HCT116 (cell line): ENCODE measurements around the gene TOLLIP. TPM values are rescaled to one million over a fixed set of nuclear protein-coding genes. Genes with fewer than 3 reads are reported as not detected.

Experiments used
- ATAC-seq: fragments of 200-7000 bp; cut with Tn5 transposase; 2 replicates; pipeline ENCODE4 v1.9.1; 2020; ENCODE audit warnings: mild to moderate bottlenecking, moderate library complexity
- BruUV-seq: library from RNA; stranded (reverse); fragments of 400-500 nt; replicated peaks from 2 replicates; lab custom pipeline; 2021; lab: Mats Ljungman, UMichigan
- CTCF ChIA-PET: fragments of 300-600 bp; sonication (Branson Sonifier 250); formaldehyde crosslinking; loops from one replicate; lab custom pipeline; 2021; ENCODE audit warnings: antibody characterized with exemption; lab: Charles Lee
- POLR2A ChIA-PET: fragments of 300-600, 350-600 bp; sonication (Branson Sonifier 250); formaldehyde crosslinking; loops from one replicate; lab custom pipeline; 2021; ENCODE audit warnings: antibody characterized with exemption; lab: Charles Lee
- RAD21 ChIA-PET, 2 experiments: fragments of 300-600 bp; sonication (Branson Sonifier 250); formaldehyde crosslinking; loops; one replicate each; lab custom pipeline; 2023; ENCODE audit warnings: low total read pairs in 2 of 2; ENCODE audit not compliant: uncharacterized antibody in 2 of 2, unreplicated experiment in 2 of 2, low non-redundant PET in 1 of 2; lab: Charles Lee
- DNase-seq: peaks from one replicate; pipeline ENCODE4 v3.0.0-alpha.2; 2010; ENCODE audit warnings: low read depth, low spot score
- H2AFZ ChIP-seq: fragments of 200-600 bp; shearing (Covaris generic), sonication (generic); 2 replicates; pipeline ENCODE4 v1.6.1; 2017; ENCODE audit warnings: low read depth, mixed run types, mixed read lengths, antibody characterized with exemption, low read length; ENCODE audit not compliant: poor library complexity, severe bottlenecking
- H3K27ac ChIP-seq: 2 replicates; pipeline ENCODE4 v1.5.1; 2012; ENCODE audit warnings: low read depth, low read length
- H3K27me3 ChIP-seq: fragments of 200-600 bp; sonication (generic); 2 replicates; pipeline ENCODE4 v1.6.1; 2016; ENCODE audit warnings: mixed run types, low read length, mixed read lengths; ENCODE audit not compliant: insufficient read depth
- H3K36me3 ChIP-seq, 2 experiments: fragments of 200-500 bp in 1 of 2; fragments of 200-600 bp in 1 of 2; sonication (Bioruptor generic) in 1 of 2; sonication (generic) in 1 of 2; 2 replicates each; pipeline versions ENCODE4 v1.5.1 to v1.6.1; 2014 to 2016; ENCODE audit warnings: low read length in 2 of 2, inconsistent platforms in 1 of 2, mixed read lengths in 1 of 2, mixed run types in 1 of 2; ENCODE audit not compliant: insufficient read depth in 2 of 2, control insufficient read depth in 1 of 2
- H3K4me1 ChIP-seq, 2 experiments: fragments of 200-600 bp in 1 of 2; sonication (generic) in 1 of 2; 2 replicates each; pipeline versions ENCODE4 v1.5.1 to v1.6.1; 2012 to 2017; ENCODE audit warnings: low read length in 2 of 2, inconsistent platforms in 1 of 2, mild to moderate bottlenecking in 1 of 2, mixed read lengths in 1 of 2, mixed run types in 1 of 2, moderate library complexity in 1 of 2; ENCODE audit not compliant: insufficient read depth in 2 of 2, control insufficient read depth in 1 of 2
- H3K4me2 ChIP-seq: fragments of 200-600 bp; sonication (generic); 2 replicates; pipeline ENCODE4 v1.6.1; 2017; ENCODE audit warnings: mixed run types, low read length, mixed read lengths
- H3K4me3 ChIP-seq, 2 experiments: fragments of 200-600 bp in 1 of 2; sonication (generic) in 1 of 2; replicated peaks in 1 of 2; 2 replicates each; pipeline ENCODE4 v1.5.1; 2011 to 2016; ENCODE audit warnings: low read length in 2 of 2, control low read depth in 1 of 2, low read depth in 1 of 2, mild to moderate bottlenecking in 1 of 2, mixed read lengths in 1 of 2, mixed run types in 1 of 2
- H3K79me2 ChIP-seq: fragments of 200-600 bp; sonication (generic); 2 replicates; pipeline ENCODE4 v1.6.1; 2017; ENCODE audit warnings: mild to moderate bottlenecking, mixed run types, low read length, moderate library complexity, mixed read lengths; ENCODE audit not compliant: insufficient read depth
- H3K9ac ChIP-seq: fragments of 200-600 bp; sonication (generic); 2 replicates; pipeline ENCODE4 v1.6.1; 2016; ENCODE audit warnings: low read length, mixed read lengths
- H3K9me2 ChIP-seq: fragments of 200-600 bp; sonication (generic), shearing (Covaris generic); 2 replicates; pipeline ENCODE4 v1.6.1; 2017; ENCODE audit warnings: mixed run types, mild to moderate bottlenecking, moderate library complexity; ENCODE audit not compliant: insufficient read depth
- H3K9me3 ChIP-seq, 2 experiments: fragments of 200-500 bp in 1 of 2; fragments of 200-600 bp in 1 of 2; sonication (Bioruptor generic) in 1 of 2; sonication (generic) in 1 of 2; 2 replicates each; pipeline ENCODE4 v1.6.1; 2014 to 2017; ENCODE audit warnings: low read length in 2 of 2, mixed read lengths in 2 of 2, inconsistent platforms in 1 of 2, low read depth in 1 of 2, mild to moderate bottlenecking in 1 of 2, mixed run types in 1 of 2, moderate library complexity in 1 of 2; ENCODE audit not compliant: control insufficient read depth in 1 of 2, insufficient read depth in 1 of 2
- H4K20me1 ChIP-seq: fragments of 200-600 bp; sonication (generic), shearing (Covaris generic); 2 replicates; pipeline ENCODE4 v1.6.1; 2017; ENCODE audit warnings: mixed run types, mild to moderate bottlenecking, moderate library complexity; ENCODE audit not compliant: insufficient read depth
- CBX3 ChIP-seq: IDR thresholded peaks from 2 replicates; pipeline ENCODE4 v1.6.1; 2012; ENCODE audit warnings: low read depth
- CEBPB ChIP-seq: IDR thresholded peaks from 2 replicates; pipeline ENCODE4 v1.6.1; 2012; ENCODE audit warnings: low read depth
- EGR1 ChIP-seq: IDR thresholded peaks from 2 replicates; pipeline ENCODE4 v1.6.1; 2012; ENCODE audit warnings: low read depth
- ELF1 ChIP-seq: IDR thresholded peaks from 2 replicates; pipeline ENCODE4 v1.6.1; 2012; ENCODE audit warnings: low read depth, borderline replicate concordance
- EZH2 ChIP-seq: fragments of 200-600 bp; sonication (generic); IDR thresholded peaks from 2 replicates; pipeline ENCODE4 v1.6.1; 2017; ENCODE audit warnings: antibody characterized with exemption, mixed run types
- EZH2phosphoT487 ChIP-seq: fragments of 200-600 bp; IDR thresholded peaks from 2 replicates; pipeline ENCODE4 v1.6.1; 2018; ENCODE audit warnings: antibody characterized with exemption, borderline replicate concordance
- FOSL1 ChIP-seq: IDR thresholded peaks from 2 replicates; pipeline ENCODE4 v1.6.1; 2012; ENCODE audit warnings: low read depth
- JUND ChIP-seq: IDR thresholded peaks from 2 replicates; pipeline ENCODE4 v1.6.1; 2012
- POLR2A ChIP-seq: IDR thresholded peaks from 2 replicates; pipeline ENCODE4 v1.7.0; 2011; ENCODE audit warnings: borderline replicate concordance; ENCODE audit not compliant: insufficient read depth, insufficient read length; ENCODE audit errors: extremely low read depth
- POLR2AphosphoS5 ChIP-seq: IDR thresholded peaks from 2 replicates; pipeline ENCODE4 v1.6.1; 2011; ENCODE audit warnings: mild to moderate bottlenecking, low read depth, low read length, moderate library complexity
- RAD21 ChIP-seq: IDR thresholded peaks from 2 replicates; pipeline ENCODE4 v1.6.1; 2012; ENCODE audit warnings: low read depth, mild to moderate bottlenecking
- SIN3A ChIP-seq: IDR thresholded peaks from 2 replicates; pipeline ENCODE4 v1.6.1; 2012; ENCODE audit warnings: low read depth
- SP1 ChIP-seq: IDR thresholded peaks from 2 replicates; pipeline ENCODE4 v1.6.1; 2012; ENCODE audit warnings: low read depth
- TCF7L2 ChIP-seq: IDR thresholded peaks from 2 replicates; pipeline ENCODE4 v1.7.0; 2011; ENCODE audit warnings: borderline replicate concordance, inconsistent platforms; ENCODE audit not compliant: insufficient read depth, insufficient read length; ENCODE audit errors: extremely low read depth
- YY1 ChIP-seq: IDR thresholded peaks from 2 replicates; pipeline ENCODE4 v1.6.1; 2011; ENCODE audit warnings: low read length, low read depth, moderate library complexity, mild to moderate bottlenecking; ENCODE audit not compliant: insufficient replicate concordance; ENCODE audit errors: extremely low read depth
- ZFX ChIP-seq: fragments of 450-650 bp; IDR thresholded peaks from 2 replicates; pipeline ENCODE4 v1.6.1; 2017
- ZNF274 ChIP-seq: fragments of 200-500 bp; sonication (Bioruptor generic); IDR thresholded peaks from 2 replicates; pipeline ENCODE4 v1.6.1; 2014; ENCODE audit warnings: mild to moderate bottlenecking, low read depth, low read length, inconsistent platforms
- intact Hi-C: fragments of 100-400 bp; cut with micrococcal nuclease; formaldehyde crosslinking; loops from 2 replicates; pipeline ENCODE4 v1.10.0; 2022
- total RNA-seq: library from RNA; stranded (reverse); gene quantifications from one replicate; pipeline ENCODE4 v1.2.1, GENCODE V29; 2021; ENCODE audit not compliant: unreplicated experiment
- TF ChIP-seq, protein P1 (sequence below), 3 experiments: fragments of 200-600 bp in 1 of 3; sonication (generic) in 1 of 3; IDR thresholded peaks in 2 of 3; conservative IDR thresholded peaks in 1 of 3; 2 replicates each; pipeline ENCODE4 v1.5.1; 2012 to 2017; ENCODE audit warnings: low read depth in 2 of 3, low read length in 2 of 3, antibody characterized with exemption in 1 of 3, borderline replicate concordance in 1 of 3, control low read depth in 1 of 3, mild to moderate bottlenecking in 1 of 3, mixed read lengths in 1 of 3, mixed run types in 1 of 3, moderate library complexity in 1 of 3; ENCODE audit not compliant: insufficient read depth in 1 of 3

TOLLIP gene
- total RNA-seq, 1 experiment from 2014 or later: 28.5 TPM

DNA sequence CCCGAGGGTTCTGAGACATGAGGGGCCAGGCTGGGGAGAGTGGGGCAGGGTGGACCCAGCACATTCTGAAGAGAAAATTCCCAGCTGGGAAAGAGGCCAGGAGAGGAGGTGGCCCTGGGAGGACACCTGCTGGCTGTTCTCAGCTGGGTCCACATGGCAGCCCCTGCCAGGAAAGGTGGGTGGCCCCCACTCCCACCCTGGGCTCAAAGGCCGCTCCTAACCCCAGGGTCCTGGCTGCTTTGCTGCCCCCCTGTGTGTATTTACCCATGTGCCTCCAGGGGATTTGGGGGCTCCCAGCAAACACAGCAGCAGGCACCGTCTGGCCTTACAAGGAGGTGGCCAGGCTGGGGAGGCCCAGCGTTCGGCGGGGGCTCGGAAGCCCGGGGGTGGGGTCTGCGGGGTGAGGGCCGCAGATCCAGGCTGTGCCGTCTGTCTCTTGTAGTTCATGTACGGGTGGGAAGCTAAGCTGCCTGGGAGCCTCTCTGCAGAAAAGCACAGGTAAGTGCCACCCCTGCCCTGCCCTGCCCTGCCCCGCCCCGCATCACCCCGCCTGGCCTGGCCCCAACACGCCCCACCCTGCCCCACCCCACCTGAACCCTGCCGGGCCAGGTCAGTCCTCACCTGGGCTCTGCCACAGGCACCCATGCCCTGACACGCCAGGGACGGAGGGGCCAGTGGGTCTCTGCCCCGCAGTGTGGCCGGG is 75.9 kb downstream of the TOLLIP start:
- BruUV-seq: no TSS peak
- POLR2A ChIA-PET: interaction anchor here (0.7 kb wide), 1 partner anchor 248 kb away, joined by 5 read pairs; no protein-coding TSS in a partner anchor
- H3K9me3 ChIP-seq: no peaks in the 10 kb centered on the region
- CTCF ChIA-PET: interaction anchor here (0.7 to 1.0 kb wide), 2 partner anchors 30 to 34 kb away, joined by 3 to 4 read pairs; no protein-coding TSS in a partner anchor
- intact Hi-C loops: loop anchor here (1.0 kb wide), 1 partner anchor 119 kb away; no protein-coding TSS in a partner anchor
- H3K9ac ChIP-seq: no peak overlapping the region
- peaks cover 0 to 6% of the 10 kb centered on the region in 2 experiments; a peak in 1 of 4 replicates for H3K4me1 ChIP-seq
- no peak for ATAC-seq
- no peak for DNase-seq
- RAD21 ChIA-PET: no interaction called here
- H3K9me2 ChIP-seq: no peaks in the 10 kb centered on the region
- no peaks in the 10 kb centered on the region for H3K36me3 ChIP-seq
- no peak overlapping the region for H2AFZ ChIP-seq
- no peak overlapping the region for H3K4me3 ChIP-seq
- no peak overlapping the region for H3K4me2 ChIP-seq
- H4K20me1 ChIP-seq: no peaks in the 10 kb centered on the region
- H3K79me2 ChIP-seq: no peaks in the 10 kb centered on the region
- H3K27me3 ChIP-seq: no peaks in the 10 kb centered on the region
- H3K27ac ChIP-seq: no peak overlapping the region
- no peak for TF ChIP-seq ELF1
- no peak for TF ChIP-seq TCF7L2
- TF ChIP-seq RAD21: peak; percentile 58
- TF ChIP-seq, protein P1, sequence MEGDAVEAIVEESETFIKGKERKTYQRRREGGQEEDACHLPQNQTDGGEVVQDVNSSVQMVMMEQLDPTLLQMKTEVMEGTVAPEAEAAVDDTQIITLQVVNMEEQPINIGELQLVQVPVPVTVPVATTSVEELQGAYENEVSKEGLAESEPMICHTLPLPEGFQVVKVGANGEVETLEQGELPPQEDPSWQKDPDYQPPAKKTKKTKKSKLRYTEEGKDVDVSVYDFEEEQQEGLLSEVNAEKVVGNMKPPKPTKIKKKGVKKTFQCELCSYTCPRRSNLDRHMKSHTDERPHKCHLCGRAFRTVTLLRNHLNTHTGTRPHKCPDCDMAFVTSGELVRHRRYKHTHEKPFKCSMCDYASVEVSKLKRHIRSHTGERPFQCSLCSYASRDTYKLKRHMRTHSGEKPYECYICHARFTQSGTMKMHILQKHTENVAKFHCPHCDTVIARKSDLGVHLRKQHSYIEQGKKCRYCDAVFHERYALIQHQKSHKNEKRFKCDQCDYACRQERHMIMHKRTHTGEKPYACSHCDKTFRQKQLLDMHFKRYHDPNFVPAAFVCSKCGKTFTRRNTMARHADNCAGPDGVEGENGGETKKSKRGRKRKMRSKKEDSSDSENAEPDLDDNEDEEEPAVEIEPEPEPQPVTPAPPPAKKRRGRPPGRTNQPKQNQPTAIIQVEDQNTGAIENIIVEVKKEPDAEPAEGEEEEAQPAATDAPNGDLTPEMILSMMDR (IDR thresholded peaks at IDR 0.05 in 2 of 3, conservative IDR thresholded peaks at IDR 0.05 in 1 of 3; ENCODE audit: borderline replicate concordance in 1 of 3, insufficient read depth in 1 of 3, low read depth in 2 of 3, low read length in 2 of 3): peak; percentile 6 to 27 (median 14); a peak in 1 of 6 replicates

DNA sequence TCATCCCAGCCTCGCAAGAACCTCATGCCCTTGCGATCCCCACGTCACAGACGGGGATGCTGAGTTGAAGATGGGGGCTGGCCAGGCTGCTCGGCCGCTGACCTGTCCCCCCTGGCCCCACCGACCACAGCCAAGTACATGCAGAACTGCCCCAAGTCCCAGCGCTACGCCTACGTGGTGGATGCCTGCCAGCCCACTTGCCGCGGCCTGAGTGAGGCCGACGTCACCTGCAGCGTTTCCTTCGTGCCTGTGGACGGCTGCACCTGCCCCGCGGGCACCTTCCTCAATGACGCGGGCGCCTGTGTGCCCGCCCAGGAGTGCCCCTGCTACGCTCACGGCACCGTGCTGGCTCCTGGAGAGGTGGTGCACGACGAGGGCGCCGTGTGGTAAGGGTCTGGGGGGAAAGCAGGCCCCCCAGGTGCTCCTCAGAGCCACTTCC is 76.5 kb downstream of the TOLLIP start:
- Histone ChIP-seq H3K9me3 (no peaks in the 10 kb centered on the region), H3K4me3 (no peak overlapping the region), H3K4me2 (no peak overlapping the region), H3K27ac (no peak overlapping the region), H3K4me1 (peaks cover 0 to 6% of the 10 kb centered on the region in 2 experiments; a peak in 1 of 4 replicates), H3K79me2 (no peaks in the 10 kb centered on the region), H2AFZ (no peak overlapping the region), H3K9me2 (no peaks in the 10 kb centered on the region), H3K27me3 (no peaks in the 10 kb centered on the region), H3K9ac (no peak overlapping the region), H4K20me1 (no peaks in the 10 kb centered on the region), H3K36me3 (no peaks in the 10 kb centered on the region)
- RAD21 ChIA-PET: no interaction called here
- POLR2A ChIA-PET: no interaction called here
- CTCF ChIA-PET: interaction anchor here (0.7 to 1.0 kb wide), 2 partner anchors 29 to 33 kb away, joined by 3 to 4 read pairs; no protein-coding TSS in a partner anchor
- no peak for TF ChIP-seq TCF7L2
- TF ChIP-seq CEBPB: no peak
- no peak for TF ChIP-seq JUND
- no peak for TF ChIP-seq ZNF274
- no peak for TF ChIP-seq EZH2phosphoT487
- TF ChIP-seq EGR1: no peak
- TF ChIP-seq FOSL1: no peak
- TF ChIP-seq ZFX: no peak
- no peak for TF ChIP-seq POLR2AphosphoS5
- TF ChIP-seq POLR2A: no peak
- no peak for TF ChIP-seq SIN3A
- TF ChIP-seq RAD21: no peak
- TF ChIP-seq CBX3: no peak
- TF ChIP-seq EZH2: no peak
- no peak for TF ChIP-seq SP1
- TF ChIP-seq YY1: no peak
- ATAC-seq (0 out of 2 replicates have a peak, but pooled peaks have one; percentile 24), DNase-seq (no peak)
- BruUV-seq: no TSS peak
- intact Hi-C loops: loop anchor here (1.0 kb wide), 1 partner anchor 119 kb away; no protein-coding TSS in a partner anchor
